Lower lobe of right lung (tissue), 2 donors: ENCODE measurements around the gene TXNL4B. TPM values are rescaled to one million over a fixed set of nuclear protein-coding genes. Genes with fewer than 3 reads are reported as not detected.
"Not testable (repeated sequence)": the region's sequence is repeated elsewhere in the genome, so short reads cannot be mapped to it uniquely, and the experiment has no call there.

Experiments
- ATAC-seq, 2 donors: fragments of 200-7000 bp; cut with Tn5 transposase; one replicate each; pipeline ENCODE4 v1.9.1; 2020 to 2022; ENCODE audit warnings: mild to moderate bottlenecking in 2 of 2, moderate library complexity in 2 of 2
- DNase-seq: peaks from one replicate; pipeline ENCODE4 v3.0.0-alpha.2; 2020
- H3K27ac ChIP-seq: fragments of 200-600 bp; one replicate; pipeline ENCODE4 v1.8.0; 2022
- H3K27me3 ChIP-seq: fragments of 200-600 bp; one replicate; pipeline ENCODE4 v1.8.0; 2022; ENCODE audit warnings: low read depth
- H3K36me3 ChIP-seq: fragments of 200-600 bp; one replicate; pipeline ENCODE4 v1.8.0; 2022; ENCODE audit warnings: mild to moderate bottlenecking
- H3K4me1 ChIP-seq: fragments of 200-600 bp; one replicate; pipeline ENCODE4 v1.8.0; 2022
- H3K4me3 ChIP-seq: fragments of 200-600 bp; one replicate; pipeline ENCODE4 v1.8.0; 2022; ENCODE audit warnings: mild to moderate bottlenecking
- H3K9me3 ChIP-seq: fragments of 200-600 bp; one replicate; pipeline ENCODE4 v1.8.0; 2022
- intact Hi-C: fragments of 100-400 bp; cut with DNase I; formaldehyde crosslinking; loops from one replicate; pipeline ENCODE4 v1.11.0; 2022
- total RNA-seq: library from RNA; stranded (reverse); fragmentation: NEBNext Ultra II Directional; extraction: Animal tissue kit (Norgen Biotek cat#: 25700); gene quantifications from one replicate; pipeline ENCODE4 v1.2.1, GENCODE V29; 2021
- TF ChIP-seq, protein P1 (sequence below): fragments of 200-600 bp; IDR thresholded peaks from one replicate; pipeline ENCODE4 v1.8.0; 2022; ENCODE audit warnings: antibody characterized with exemption, mild to moderate bottlenecking
- donor health status: DM: no; HTN: yes; CAD: no; lungs with severe emphysema.

TXNL4B gene
- total RNA-seq, 1 donor from 2014 or later, result 14.4 TPM

DNA sequence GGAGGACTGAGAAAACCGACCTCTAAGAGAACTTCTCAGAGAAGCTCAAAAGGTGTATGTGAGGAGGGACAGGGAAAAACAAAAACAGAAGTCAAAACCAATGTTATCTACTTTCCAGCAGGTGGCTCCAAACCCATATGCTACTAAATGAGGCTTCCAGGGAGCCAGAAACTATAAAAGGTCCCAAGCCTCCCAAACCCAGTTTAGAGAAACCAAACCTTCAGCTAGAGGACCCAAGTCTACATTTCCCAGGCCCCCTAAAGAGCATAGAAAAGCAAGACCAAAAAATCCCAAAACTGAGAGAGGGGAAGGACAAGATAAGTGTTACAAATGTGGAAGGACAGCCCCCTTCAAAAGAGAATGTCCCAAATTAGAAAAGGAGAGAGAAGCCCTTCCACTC is 26.7 kb downstream of the TXNL4B start:
- intact Hi-C loops, result no loop called here
- TF ChIP-seq, protein P1, sequence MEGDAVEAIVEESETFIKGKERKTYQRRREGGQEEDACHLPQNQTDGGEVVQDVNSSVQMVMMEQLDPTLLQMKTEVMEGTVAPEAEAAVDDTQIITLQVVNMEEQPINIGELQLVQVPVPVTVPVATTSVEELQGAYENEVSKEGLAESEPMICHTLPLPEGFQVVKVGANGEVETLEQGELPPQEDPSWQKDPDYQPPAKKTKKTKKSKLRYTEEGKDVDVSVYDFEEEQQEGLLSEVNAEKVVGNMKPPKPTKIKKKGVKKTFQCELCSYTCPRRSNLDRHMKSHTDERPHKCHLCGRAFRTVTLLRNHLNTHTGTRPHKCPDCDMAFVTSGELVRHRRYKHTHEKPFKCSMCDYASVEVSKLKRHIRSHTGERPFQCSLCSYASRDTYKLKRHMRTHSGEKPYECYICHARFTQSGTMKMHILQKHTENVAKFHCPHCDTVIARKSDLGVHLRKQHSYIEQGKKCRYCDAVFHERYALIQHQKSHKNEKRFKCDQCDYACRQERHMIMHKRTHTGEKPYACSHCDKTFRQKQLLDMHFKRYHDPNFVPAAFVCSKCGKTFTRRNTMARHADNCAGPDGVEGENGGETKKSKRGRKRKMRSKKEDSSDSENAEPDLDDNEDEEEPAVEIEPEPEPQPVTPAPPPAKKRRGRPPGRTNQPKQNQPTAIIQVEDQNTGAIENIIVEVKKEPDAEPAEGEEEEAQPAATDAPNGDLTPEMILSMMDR, result peak; percentile 57
- Histone ChIP-seq H3K27me3 (no peaks in the 10 kb centered on the region), H3K27ac (no peak overlapping the region), H3K4me1 (peaks cover 7% of the 10 kb centered on the region), H3K36me3 (no peaks in the 10 kb centered on the region), H3K4me3 (no peak overlapping the region), H3K9me3 (no peaks in the 10 kb centered on the region)
- DNase-seq (no peak), ATAC-seq (peak in 1 of 2 donors; percentile 69)

DNA sequence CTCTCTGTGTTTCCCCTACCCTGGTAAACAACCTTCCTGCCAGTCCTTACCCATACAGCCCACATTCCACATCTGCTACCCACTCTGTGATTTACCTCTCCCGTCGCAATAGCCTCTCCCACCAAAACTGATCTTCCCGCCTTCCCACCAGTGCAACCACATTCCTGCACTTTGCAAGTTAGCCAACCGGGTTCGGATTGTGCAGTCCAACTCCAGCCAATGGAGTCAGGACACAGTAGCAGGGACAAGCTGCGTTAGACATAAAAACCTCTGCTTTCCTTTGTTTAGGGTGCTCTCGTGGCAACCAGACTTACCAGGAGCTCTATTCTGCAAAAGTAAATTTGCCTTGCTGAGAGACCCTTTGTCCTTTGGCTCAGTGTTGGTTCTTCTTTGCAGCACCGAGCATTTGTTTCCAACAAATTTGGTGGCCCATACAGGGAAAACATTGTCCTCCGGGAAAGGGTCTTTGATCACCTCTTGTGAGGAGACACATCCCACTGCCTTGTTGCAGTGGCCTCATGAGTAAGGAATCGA is 29.0 kb downstream of the TXNL4B start:
- Histone ChIP-seq H3K36me3 (no peaks in the 10 kb centered on the region), H3K27me3 (no peaks in the 10 kb centered on the region), H3K4me1 (peaks cover 7% of the 10 kb centered on the region), H3K27ac (no peak overlapping the region), H3K4me3 (no peak overlapping the region), H3K9me3 (no peaks in the 10 kb centered on the region)
- intact Hi-C loops, result no loop called here
- ATAC-seq (no peak), DNase-seq (no peak)
- TF ChIP-seq, protein P1, result no peak

DNA sequence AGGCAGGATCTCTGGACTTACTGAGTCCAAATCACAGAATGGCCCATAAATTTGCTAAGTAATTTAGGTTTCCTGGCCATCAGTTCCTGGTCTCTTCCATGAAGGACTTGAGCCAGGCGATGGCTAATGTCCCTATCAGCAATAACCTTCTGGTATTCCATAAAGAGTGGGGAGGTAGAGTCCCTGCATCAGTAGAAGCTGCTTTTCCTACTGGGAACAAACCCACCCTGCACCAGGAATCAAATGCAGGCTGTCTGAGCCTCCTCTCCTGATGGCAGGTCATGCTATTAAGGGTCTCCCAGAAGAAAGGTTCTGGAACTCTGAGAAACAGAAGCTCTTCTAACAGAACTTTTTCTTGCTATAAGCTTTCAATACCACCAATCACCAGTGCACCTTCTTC is 31.9 kb downstream of the TXNL4B start:
- DNase-seq (no peak), ATAC-seq (no peak)
- no peaks in the 10 kb centered on the region for H3K4me1 ChIP-seq
- H3K36me3 ChIP-seq, result no peaks in the 10 kb centered on the region
- no peaks in the 10 kb centered on the region for H3K9me3 ChIP-seq
- intact Hi-C loops, result no loop called here
- H3K27ac ChIP-seq, result no peak overlapping the region
- no peaks in the 10 kb centered on the region for H3K27me3 ChIP-seq
- TF ChIP-seq, protein P1, result no peak
- no peak overlapping the region for H3K4me3 ChIP-seq

DNA sequence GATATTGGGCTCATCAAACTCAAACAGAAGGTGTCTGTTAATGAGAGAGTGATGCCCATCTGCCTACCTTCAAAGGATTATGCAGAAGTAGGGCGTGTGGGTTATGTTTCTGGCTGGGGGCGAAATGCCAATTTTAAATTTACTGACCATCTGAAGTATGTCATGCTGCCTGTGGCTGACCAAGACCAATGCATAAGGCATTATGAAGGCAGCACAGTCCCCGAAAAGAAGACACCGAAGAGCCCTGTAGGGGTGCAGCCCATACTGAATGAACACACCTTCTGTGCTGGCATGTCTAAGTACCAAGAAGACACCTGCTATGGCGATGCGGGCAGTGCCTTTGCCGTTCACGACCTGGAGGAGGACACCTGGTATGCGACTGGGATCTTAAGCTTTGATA is 33.0 kb downstream of the TXNL4B start:
- ATAC-seq (peak in 1 of 2 donors; percentile 12), DNase-seq (no peak)
- Histone ChIP-seq H3K36me3 (no peaks in the 10 kb centered on the region), H3K27me3 (no peaks in the 10 kb centered on the region), H3K4me1 (no peaks in the 10 kb centered on the region), H3K4me3 (no peak overlapping the region), H3K27ac (no peak overlapping the region), H3K9me3 (no peaks in the 10 kb centered on the region)
- intact Hi-C loops, result no loop called here
- TF ChIP-seq, protein P1, result no peak

DNA sequence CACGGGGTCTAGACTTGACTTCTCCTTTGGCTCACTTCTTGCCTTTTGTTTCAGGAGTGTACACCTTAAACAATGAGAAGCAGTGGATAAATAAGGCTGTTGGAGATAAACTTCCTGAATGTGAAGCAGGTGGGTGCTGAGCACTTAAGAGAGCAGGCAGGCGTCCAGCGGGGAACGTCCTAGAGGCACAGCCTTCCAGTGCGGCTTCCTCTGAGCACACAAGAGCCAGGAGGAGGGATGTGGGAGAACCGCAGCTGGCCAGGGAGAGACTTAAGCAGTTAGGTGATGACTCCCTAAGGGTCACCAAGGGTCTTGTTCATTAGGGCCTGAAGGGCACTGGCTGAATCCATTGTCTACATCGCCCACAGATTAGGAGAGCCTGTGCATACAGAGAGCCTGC is 34.4 kb downstream of the TXNL4B start:
- H3K9me3 ChIP-seq, H3K27ac ChIP-seq, H3K4me3 ChIP-seq, H3K27me3 ChIP-seq, H3K4me1 ChIP-seq, H3K36me3 ChIP-seq, DNase-seq, intact Hi-C loops: not testable (repeated sequence)
- peak; percentile 60 to 73 for ATAC-seq

DNA sequence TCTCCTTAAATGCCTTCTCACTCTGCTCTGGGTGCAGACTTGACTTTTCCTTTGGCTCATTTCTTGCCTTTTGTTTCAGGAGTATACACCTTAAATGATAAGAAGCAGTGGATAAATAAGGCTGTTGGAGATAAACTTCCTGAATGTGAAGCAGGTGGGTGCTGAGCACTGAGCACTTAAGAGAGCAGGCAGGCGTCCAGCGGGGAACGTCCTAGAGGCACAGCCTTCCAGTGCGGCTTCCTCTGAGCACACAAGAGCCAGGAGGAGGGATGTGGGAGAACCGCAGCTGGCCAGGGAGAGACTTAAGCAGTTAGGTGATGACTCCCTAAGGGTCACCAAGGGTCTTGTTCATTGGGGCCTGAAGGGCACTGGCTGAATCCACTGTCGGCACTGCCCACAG is 36.1 kb downstream of the TXNL4B start:
- H3K27ac ChIP-seq, DNase-seq, H3K27me3 ChIP-seq, H3K4me3 ChIP-seq, H3K9me3 ChIP-seq, H3K36me3 ChIP-seq, H3K4me1 ChIP-seq, intact Hi-C loops: not testable (repeated sequence)
- ATAC-seq, result peak; percentile 43 to 72

DNA sequence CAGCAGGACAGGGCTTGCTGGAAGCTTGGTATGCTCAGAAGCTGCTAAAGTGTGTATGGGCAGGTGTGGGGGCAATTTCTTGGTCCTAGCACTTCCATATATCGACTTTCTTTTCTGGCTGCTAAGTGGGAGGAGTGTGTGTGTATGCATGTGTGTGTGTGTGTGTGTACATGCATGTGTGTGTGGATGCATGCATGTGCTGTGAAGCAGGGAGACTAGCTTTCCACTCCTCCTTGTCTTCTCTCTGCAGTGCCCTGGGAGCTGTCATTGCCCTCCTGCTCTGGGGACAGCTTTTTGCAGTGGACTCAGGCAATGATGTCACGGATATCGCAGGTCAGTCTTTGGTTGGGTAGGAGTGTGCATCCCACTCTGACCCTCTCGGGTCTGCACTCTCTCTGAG is 37.5 kb downstream of the TXNL4B start:
- no peaks in the 10 kb centered on the region for H3K36me3 ChIP-seq
- H3K9me3 ChIP-seq, result no peaks in the 10 kb centered on the region
- DNase-seq (no peak), ATAC-seq (no peak)
- TF ChIP-seq, protein P1, result no peak
- no peak overlapping the region for H3K27ac ChIP-seq
- intact Hi-C loops, result no loop called here
- no peak overlapping the region for H3K4me3 ChIP-seq
- H3K4me1 ChIP-seq, result peaks cover 11% of the 10 kb centered on the region
- H3K27me3 ChIP-seq, result no peaks in the 10 kb centered on the region

DNA sequence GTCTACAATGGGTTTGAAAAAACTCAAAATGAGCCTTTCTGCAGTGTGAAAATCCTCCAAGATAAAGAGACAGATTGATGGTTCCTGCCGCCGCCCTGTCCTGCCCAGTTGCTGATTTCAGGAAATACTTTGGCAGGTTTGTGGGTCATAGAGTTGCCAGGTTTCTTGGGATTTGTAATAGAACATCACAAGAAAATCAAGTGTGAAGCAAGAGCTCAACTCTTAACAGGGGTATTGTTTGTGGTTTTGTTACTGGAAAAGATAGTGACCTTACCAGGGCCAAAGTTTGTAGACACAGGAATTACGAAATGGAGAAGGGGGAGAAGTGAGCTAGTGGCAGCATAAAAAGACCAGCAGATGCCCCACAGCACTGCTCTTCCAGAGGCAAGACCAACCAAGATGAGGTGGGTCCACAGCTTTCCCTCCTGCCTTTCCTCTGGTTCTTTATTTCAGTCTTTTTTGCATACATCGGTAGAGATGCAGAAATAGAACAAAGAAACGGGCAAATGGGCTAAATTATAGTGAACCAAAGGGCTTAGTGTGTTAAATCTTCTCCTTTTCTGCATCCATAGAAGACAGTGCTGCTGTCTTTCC is 39.1 kb downstream of the TXNL4B start, which contains the start of gene HP:
Gene HP (plus strand): TSS at position 252 of the 594 bp plus-strand sequence. CDS start 148 bp downstream, at position 400.
- intact Hi-C loops, H3K27ac ChIP-seq, H3K4me3 ChIP-seq, H3K36me3 ChIP-seq, H3K9me3 ChIP-seq, DNase-seq, H3K27me3 ChIP-seq: not testable (repeated sequence)
- peaks cover 17% of the 10 kb centered on the region for H3K4me1 ChIP-seq
- peak in 1 of 2 donors; percentile 15 for ATAC-seq
